Measurements from ENCODE around the gene HNRNPM. TPM values are rescaled to one million over a fixed set of nuclear protein-coding genes. Genes with fewer than 3 reads are reported as not detected.
A peak's percentile ranks its signal among the peaks of the same experiment; 100 is the strongest.

HNRNPM gene
- total RNA-seq, 3 donors from 2014 or later (not counting 1 experiment from before 2014, with no cell fraction given): 272 to 300 (median 299) TPM

DNA sequence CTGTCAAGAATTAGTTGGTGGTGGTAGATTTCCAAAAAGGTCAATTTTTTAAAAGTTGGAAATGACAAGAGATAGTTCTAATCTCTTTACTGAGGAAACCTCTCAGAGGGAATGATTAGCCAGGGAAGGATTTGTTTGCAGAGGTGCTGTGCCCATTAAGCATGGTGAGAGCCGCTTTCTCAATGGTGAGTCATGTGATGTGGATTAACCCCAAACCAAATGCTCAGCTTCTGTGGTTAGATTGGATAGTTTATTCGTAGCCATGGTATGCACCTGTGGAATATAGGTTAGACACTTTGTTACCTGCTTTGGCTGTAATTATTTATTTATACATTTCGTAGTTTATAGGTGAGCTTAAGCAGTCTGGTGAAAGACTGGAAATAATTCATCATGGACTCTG lies 7.1 kb downstream of the HNRNPM start:
- Histone ChIP-seq H3K36me3 (ENCODE audit: control insufficient read depth, insufficient read depth, low read length) (peaks cover 30% of the 10 kb centered on the region), H3K4me1 (ENCODE audit: control insufficient read depth, insufficient read depth, low read length) (peaks cover 43% of the 10 kb centered on the region), H3K4me3 (ENCODE audit: low read length) (no peak overlapping the region), H3K27me3 (ENCODE audit: control insufficient read depth, insufficient read depth, low read length) (no peaks in the 10 kb centered on the region), H3K27ac (ENCODE audit: low read length) (no peak overlapping the region), H3K9me3 (ENCODE audit: control insufficient read depth, insufficient read depth, low read length) (no peaks in the 10 kb centered on the region)
- intact Hi-C loops (cut with micrococcal nuclease): no loop called here
- ATAC-seq (peak in 2 of 3 donors; percentile 52 to 56), DNase-seq (peak in 1 of 2 donors; percentile 34)
- peak overlapping the region; percentile 23 for H3K4me3 Mint-ChIP-seq
- no peaks in the 10 kb centered on the region for H3K27me3 Mint-ChIP-seq (ENCODE audit: low read depth in 2 of 2)
- 42% methylated on average over 3 of the region's 3 CpGs for WGBS (ENCODE audit: insufficient coverage)
- TF ChIP-seq, protein P1, sequence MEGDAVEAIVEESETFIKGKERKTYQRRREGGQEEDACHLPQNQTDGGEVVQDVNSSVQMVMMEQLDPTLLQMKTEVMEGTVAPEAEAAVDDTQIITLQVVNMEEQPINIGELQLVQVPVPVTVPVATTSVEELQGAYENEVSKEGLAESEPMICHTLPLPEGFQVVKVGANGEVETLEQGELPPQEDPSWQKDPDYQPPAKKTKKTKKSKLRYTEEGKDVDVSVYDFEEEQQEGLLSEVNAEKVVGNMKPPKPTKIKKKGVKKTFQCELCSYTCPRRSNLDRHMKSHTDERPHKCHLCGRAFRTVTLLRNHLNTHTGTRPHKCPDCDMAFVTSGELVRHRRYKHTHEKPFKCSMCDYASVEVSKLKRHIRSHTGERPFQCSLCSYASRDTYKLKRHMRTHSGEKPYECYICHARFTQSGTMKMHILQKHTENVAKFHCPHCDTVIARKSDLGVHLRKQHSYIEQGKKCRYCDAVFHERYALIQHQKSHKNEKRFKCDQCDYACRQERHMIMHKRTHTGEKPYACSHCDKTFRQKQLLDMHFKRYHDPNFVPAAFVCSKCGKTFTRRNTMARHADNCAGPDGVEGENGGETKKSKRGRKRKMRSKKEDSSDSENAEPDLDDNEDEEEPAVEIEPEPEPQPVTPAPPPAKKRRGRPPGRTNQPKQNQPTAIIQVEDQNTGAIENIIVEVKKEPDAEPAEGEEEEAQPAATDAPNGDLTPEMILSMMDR (IDR thresholded peaks at IDR 0.05): no peak
- H3K4me1 Mint-ChIP-seq: peaks cover 78 to 79% of the 10 kb centered on the region in 2 donors
- no peaks in the 10 kb centered on the region for H3K36me3 Mint-ChIP-seq
- no peaks in the 10 kb centered on the region for H3K9me3 Mint-ChIP-seq
- peak overlapping the region; percentile 48 to 70 for H3K27ac Mint-ChIP-seq

DNA sequence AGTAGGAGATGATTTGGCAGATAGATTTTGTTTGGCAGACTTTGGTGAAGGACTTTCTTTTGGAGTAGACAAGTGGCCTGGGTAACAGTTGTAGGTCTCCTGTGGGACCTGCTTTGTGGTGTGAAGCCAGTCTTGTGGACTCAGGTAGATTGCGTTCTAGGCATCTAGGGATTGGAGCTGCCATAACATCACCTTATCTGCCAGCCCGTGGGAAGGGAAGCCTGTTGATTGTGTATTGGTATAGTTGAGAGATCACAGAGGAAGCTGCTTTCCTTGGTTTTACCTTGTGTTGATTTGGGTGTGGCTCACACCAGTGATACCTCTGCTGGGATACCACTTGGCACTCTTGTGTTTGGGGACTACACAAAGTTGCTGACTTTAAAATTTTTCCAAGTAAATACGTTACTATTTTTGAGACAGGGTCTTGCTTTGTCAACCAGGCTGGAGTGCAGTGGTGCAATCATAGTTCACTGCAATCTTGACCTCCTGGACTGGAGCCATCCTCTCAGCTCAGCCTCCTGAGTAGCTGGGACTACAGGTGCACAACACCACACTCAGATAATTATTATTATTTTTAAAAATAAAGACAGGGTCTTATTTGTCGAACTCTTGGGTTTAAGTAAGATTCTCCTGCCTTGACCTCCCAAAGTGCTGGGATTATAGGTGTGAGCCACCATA lies 7.8 kb downstream of the HNRNPM start:
- Mint-ChIP-seq H3K27me3 (ENCODE audit: low read depth in 2 of 2) (no peaks in the 10 kb centered on the region), H3K4me3 (peak overlapping the region; percentile 31), H3K4me1 (peaks cover 74 to 76% of the 10 kb centered on the region in 2 donors), H3K36me3 (no peaks in the 10 kb centered on the region), H3K27ac (peak overlapping the region; percentile 48 to 70), H3K9me3 (no peaks in the 10 kb centered on the region)
- H3K27ac ChIP-seq (ENCODE audit: low read length): no peak overlapping the region
- intact Hi-C loops (cut with micrococcal nuclease): no loop called here
- TF ChIP-seq, protein P1 (IDR thresholded peaks at IDR 0.05): no peak
- no peaks in the 10 kb centered on the region for H3K9me3 ChIP-seq (ENCODE audit: control insufficient read depth, insufficient read depth, low read length)
- DNase-seq: no peak
- no peaks in the 10 kb centered on the region for H3K27me3 ChIP-seq (ENCODE audit: control insufficient read depth, insufficient read depth, low read length)
- WGBS (ENCODE audit: insufficient coverage): 63% methylated on average over 4 of the region's 4 CpGs
- no peak overlapping the region for H3K4me3 ChIP-seq (ENCODE audit: low read length)
- H3K4me1 ChIP-seq (ENCODE audit: control insufficient read depth, insufficient read depth, low read length): peaks cover 39% of the 10 kb centered on the region
- no peak for ATAC-seq
- H3K36me3 ChIP-seq (ENCODE audit: control insufficient read depth, insufficient read depth, low read length): peaks cover 30% of the 10 kb centered on the region

GRCh38 chr19:8453616-8454015 lies 8.8 kb downstream of the HNRNPM start:
- peaks cover 30% of the 10 kb centered on the region for H3K4me1 ChIP-seq (ENCODE audit: control insufficient read depth, insufficient read depth, low read length)
- no peaks in the 10 kb centered on the region for H3K9me3 ChIP-seq (ENCODE audit: control insufficient read depth, insufficient read depth, low read length)
- H3K27me3 Mint-ChIP-seq (ENCODE audit: low read depth in 2 of 2): no peaks in the 10 kb centered on the region
- no peak for DNase-seq
- no peak overlapping the region for H3K27ac ChIP-seq (ENCODE audit: low read length)
- peaks cover 77 to 79% of the 10 kb centered on the region in 2 donors for H3K4me1 Mint-ChIP-seq
- no peaks in the 10 kb centered on the region for H3K9me3 Mint-ChIP-seq
- no peak for ATAC-seq
- no peak overlapping the region for H3K4me3 Mint-ChIP-seq
- WGBS (ENCODE audit: insufficient coverage): 85% methylated on average over 6 of the region's 6 CpGs
- H3K36me3 Mint-ChIP-seq: no peaks in the 10 kb centered on the region
- H3K36me3 ChIP-seq (ENCODE audit: control insufficient read depth, insufficient read depth, low read length): peaks cover 32% of the 10 kb centered on the region
- TF ChIP-seq, protein P1 (IDR thresholded peaks at IDR 0.05): no peak
- no peaks in the 10 kb centered on the region for H3K27me3 ChIP-seq (ENCODE audit: control insufficient read depth, insufficient read depth, low read length)
- peak overlapping the region; percentile 32 to 37 for H3K27ac Mint-ChIP-seq
- intact Hi-C loops (cut with micrococcal nuclease): no loop called here
- H3K4me3 ChIP-seq (ENCODE audit: low read length): no peak overlapping the region

DNA sequence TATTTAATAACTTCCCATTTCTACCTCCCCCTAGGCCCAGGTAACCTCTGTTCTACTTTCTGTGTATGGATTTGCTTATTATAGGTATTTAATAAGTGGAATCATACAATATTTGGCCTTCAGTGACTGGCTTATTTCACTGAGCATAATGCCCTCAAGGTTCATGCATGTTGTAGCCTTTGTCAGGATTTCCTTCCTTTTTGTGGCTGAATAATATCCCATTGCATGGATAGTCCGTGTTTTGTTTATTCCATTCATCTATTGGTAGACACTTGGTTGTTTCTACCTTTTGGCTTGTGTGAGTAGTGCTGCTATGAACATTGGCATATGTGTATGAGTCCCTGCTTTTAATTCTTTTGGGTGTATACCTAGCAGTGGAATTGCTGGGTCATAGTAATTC lies 9.4 kb downstream of the HNRNPM start:
- DNase-seq (no peak), ATAC-seq (no peak)
- Histone ChIP-seq H3K27me3 (ENCODE audit: control insufficient read depth, insufficient read depth, low read length) (no peaks in the 10 kb centered on the region), H3K27ac (ENCODE audit: low read length) (no peak overlapping the region), H3K36me3 (ENCODE audit: control insufficient read depth, insufficient read depth, low read length) (peaks cover 32% of the 10 kb centered on the region), H3K4me3 (ENCODE audit: low read length) (no peak overlapping the region), H3K4me1 (ENCODE audit: control insufficient read depth, insufficient read depth, low read length) (peaks cover 27% of the 10 kb centered on the region), H3K9me3 (ENCODE audit: control insufficient read depth, insufficient read depth, low read length) (no peaks in the 10 kb centered on the region)
- H3K36me3 Mint-ChIP-seq: no peaks in the 10 kb centered on the region
- peaks cover 77 to 80% of the 10 kb centered on the region in 2 donors for H3K4me1 Mint-ChIP-seq
- H3K9me3 Mint-ChIP-seq: no peaks in the 10 kb centered on the region
- intact Hi-C loops (cut with micrococcal nuclease): no loop called here
- peak overlapping the region; percentile 32 to 37 for H3K27ac Mint-ChIP-seq
- WGBS (ENCODE audit: insufficient coverage): 88% methylated on average over 1 of the region's 1 CpG
- TF ChIP-seq, protein P1 (IDR thresholded peaks at IDR 0.05): no peak
- no peak overlapping the region for H3K4me3 Mint-ChIP-seq
- H3K27me3 Mint-ChIP-seq (ENCODE audit: low read depth in 2 of 2): no peaks in the 10 kb centered on the region

Measured in natural killer cell (primary cell).